HepG2 (cell line): Measurements from ENCODE around the gene CAPN8. TPM values are rescaled to one million over a fixed set of nuclear protein-coding genes. Genes with fewer than 3 reads are reported as not detected.

Source experiments
- ATAC-seq: fragments of 200-7000 bp; cut with Tn5 transposase; 3 replicates; pipeline ENCODE4 v1.9.1; 2020; ENCODE audit warnings: mild to moderate bottlenecking, moderate library complexity
- BruUV-seq: library from RNA; stranded (reverse); fragments of 400-500 nt; replicated peaks from 2 replicates; lab custom pipeline; 2021; lab: Mats Ljungman, UMichigan
- CTCF ChIA-PET: fragments of 300-600 bp; formaldehyde crosslinking; extraction: SDS; loops from one replicate; lab custom pipeline; 2021; ENCODE audit warnings: low total read pairs, inconsistent platforms, low intra/inter-chr PET ratio; lab: Yijun Ruan, JAX
- POLR2A ChIA-PET: fragments of 350-600 bp; sonication (Branson Sonifier 250); formaldehyde crosslinking; loops from one replicate; lab custom pipeline; 2020; ENCODE audit warnings: antibody characterized with exemption, inconsistent platforms; lab: Yijun Ruan, JAX
- DNase-seq: peaks from one replicate; pipeline ENCODE4 v3.0.0-alpha.2; 2015; ENCODE audit warnings: low spot score
- FAIRE-seq: peaks from 3 replicates; lab custom pipeline; 2011; peaks lifted over from hg19 to GRCh38; lab: Jason Lieb, UNC
- H2AFZ ChIP-seq: one replicate; pipeline ENCODE4 v1.6.1; 2011; ENCODE audit warnings: low read length, inconsistent platforms
- H3K27ac ChIP-seq: fragments of 300-600 bp; 3 replicates; pipeline ENCODE4 v1.8.0; 2011; ENCODE audit warnings: mixed run types, mild to moderate bottlenecking, mixed read lengths, low read length, inconsistent platforms; ENCODE audit not compliant: insufficient read depth; ENCODE audit errors: extremely low read length
- H3K27me3 ChIP-seq, 2 experiments: fragments of 200-600 bp in 1 of 2; 2 replicates in 1 of 2; 3 replicates in 1 of 2; pipeline versions ENCODE4 v1.6.0 to v1.8.0; 2011; ENCODE audit warnings: low read length in 2 of 2, mild to moderate bottlenecking in 2 of 2, moderate library complexity in 2 of 2, inconsistent platforms in 1 of 2; ENCODE audit not compliant: insufficient read depth in 2 of 2, control insufficient read depth in 1 of 2
- H3K36me3 ChIP-seq, 2 experiments: fragments of 200-600 bp in 1 of 2; replicated peaks in 1 of 2; 2 replicates in 1 of 2; 3 replicates in 1 of 2; pipeline versions ENCODE4 v1.5.1 to v1.8.0; 2011; ENCODE audit warnings: low read length in 2 of 2, inconsistent platforms in 1 of 2; ENCODE audit not compliant: insufficient read depth in 2 of 2, control insufficient read depth in 1 of 2
- H3K4me1 ChIP-seq: 2 replicates; pipeline ENCODE4 v1.5.1; 2012; ENCODE audit warnings: low read length, inconsistent platforms; ENCODE audit not compliant: insufficient read depth
- H3K4me2 ChIP-seq: 2 replicates; pipeline ENCODE4 v1.6.0; 2011; ENCODE audit warnings: low read depth, low read length, inconsistent platforms
- H3K4me3 ChIP-seq, 3 experiments: fragments of 200-600 bp in 1 of 3; sonication (generic), shearing (Covaris generic) in 1 of 3; replicated peaks in 1 of 3; 2 replicates each; pipeline ENCODE4 v1.5.1; 2011 to 2016; ENCODE audit warnings: low read length in 3 of 3, inconsistent platforms in 2 of 3, low read depth in 2 of 3, mild to moderate bottlenecking in 2 of 3, control low read depth in 1 of 3, mixed read lengths in 1 of 3; ENCODE audit not compliant: insufficient read depth in 1 of 3
- H3K79me2 ChIP-seq: one replicate; pipeline ENCODE4 v1.6.1; 2011; ENCODE audit warnings: low read length, inconsistent platforms; ENCODE audit not compliant: insufficient read depth
- H3K9ac ChIP-seq: 2 replicates; pipeline ENCODE4 v1.6.0; 2011; ENCODE audit warnings: mild to moderate bottlenecking, low read depth, low read length, inconsistent platforms; ENCODE audit not compliant: insufficient read depth
- H3K9me3 ChIP-seq: 2 replicates; pipeline ENCODE4 v1.5.1; 2012; ENCODE audit warnings: mild to moderate bottlenecking, low read length
- H4K20me1 ChIP-seq: 2 replicates; pipeline ENCODE4 v1.6.0; 2011; ENCODE audit warnings: inconsistent platforms, mild to moderate bottlenecking, low read length, moderate library complexity; ENCODE audit not compliant: insufficient read depth
- CBX5 ChIP-seq: sonication (generic); formaldehyde crosslinking; IDR thresholded peaks from 2 replicates; pipeline ENCODE4 v1.4.0; 2020; ENCODE audit warnings: missing genetic modification reagents, borderline replicate concordance
- GABPB1 ChIP-seq: IDR thresholded peaks from 2 replicates; pipeline ENCODE4 v1.6.1; 2016; ENCODE audit warnings: mild to moderate bottlenecking, missing genetic modification reagents, moderate library complexity, missing compliant biosample characterization
- GLI4 ChIP-seq: sonication (generic); formaldehyde crosslinking; IDR thresholded peaks from 2 replicates; pipeline ENCODE4 v1.5.1; 2020; ENCODE audit warnings: missing genetic modification reagents, mild to moderate bottlenecking, moderate library complexity, borderline replicate concordance
- PHF20 ChIP-seq: sonication (generic); formaldehyde crosslinking; IDR thresholded peaks from 2 replicates; pipeline ENCODE4 v1.5.0; 2020; ENCODE audit warnings: mild to moderate bottlenecking, missing genetic modification reagents
- PHF8 ChIP-seq: sonication (generic); formaldehyde crosslinking; IDR thresholded peaks from 2 replicates; pipeline ENCODE4 v1.5.0; 2020; ENCODE audit warnings: missing genetic modification reagents
- PTBP1 ChIP-seq: fragments of 200-400 bp; formaldehyde crosslinking; IDR thresholded peaks from 2 replicates; pipeline ENCODE4 v1.6.1; 2018; ENCODE audit warnings: low read length, low read depth; ENCODE audit not compliant: poor library complexity, severe bottlenecking
- SP1 ChIP-seq, 2 experiments: fragments of 450-650 bp in 1 of 2; sonication (generic) in 1 of 2; formaldehyde crosslinking in 1 of 2; IDR thresholded peaks; 2 replicates each; pipeline versions ENCODE4 v1.4.0 to v1.6.1; 2016 to 2020; ENCODE audit warnings: missing genetic modification reagents in 1 of 2
- TCF7L2 ChIP-seq: IDR thresholded peaks from 2 replicates; pipeline ENCODE4 v1.6.1; 2011; ENCODE audit warnings: mild to moderate bottlenecking, low read depth, low read length, moderate library complexity
- ZNF121 ChIP-seq: sonication (generic); formaldehyde crosslinking; IDR thresholded peaks from 2 replicates; pipeline ENCODE4 v1.5.0; 2020; ENCODE audit warnings: mild to moderate bottlenecking, missing genetic modification reagents
- ZNF232 ChIP-seq: sonication (generic); formaldehyde crosslinking; IDR thresholded peaks from 2 replicates; pipeline ENCODE4 v1.4.0; 2020; ENCODE audit warnings: missing genetic modification reagents, borderline replicate concordance
- ZNF296 ChIP-seq: sonication (generic); formaldehyde crosslinking; conservative IDR thresholded peaks from 2 replicates; pipeline ENCODE4 v1.5.0; 2020; ENCODE audit warnings: mild to moderate bottlenecking, missing genetic modification reagents
- ZNF326 ChIP-seq: sonication (generic); formaldehyde crosslinking; IDR thresholded peaks from 2 replicates; pipeline ENCODE4 v1.4.0; 2020; ENCODE audit warnings: missing genetic modification reagents, borderline replicate concordance
- ZNF34 ChIP-seq: sonication (generic); formaldehyde crosslinking; IDR thresholded peaks from 2 replicates; pipeline ENCODE4 v1.4.0; 2020; ENCODE audit warnings: mild to moderate bottlenecking, missing genetic modification reagents, borderline replicate concordance
- ZSCAN25 ChIP-seq: sonication (generic); formaldehyde crosslinking; IDR thresholded peaks from 2 replicates; pipeline ENCODE4 v1.8.0; 2022; ENCODE audit warnings: mild to moderate bottlenecking, missing genetic modification reagents
- WGBS: methylation state at CpG from one replicate; pipeline ENCODE4 v1.1.6; 2017; ENCODE audit warnings: low lambda C conversion rate; 5-methylcytosine and 5-hydroxymethylcytosine counted together
- in situ Hi-C: cut with HindIII; loops from 2 replicates; pipeline ENCODE4 v1.10.0; 2017; ENCODE audit warnings: low pct_unique_long_range_greater_than_20kb; ENCODE audit not compliant: extremely low pct_ligation_motif_present
- intact Hi-C: fragments of 100-400 bp; cut with micrococcal nuclease; formaldehyde crosslinking; loops from one replicate; pipeline ENCODE4 v1.10.0; 2022; ENCODE audit not compliant: unreplicated experiment
- polyA plus RNA-seq, 8 experiments: library from polyadenylated mRNA; depleted of rRNA in 3 of 8; stranded (reverse) in 7 of 8; unstranded in 1 of 8; fragments of >200 nt; fragmentation: Illumina TruSeq in 4 of 8; extraction: Trizol in 4 of 8; gene quantifications; 2 replicates each; pipeline versions ENCODE4 v1.2.1 to v1.2.3, GENCODE V29; 2011 to 2016; ENCODE audit warnings: low read depth in 4 of 8, missing spikeins in 1 of 8, mixed read lengths in 1 of 8; ENCODE audit not compliant: insufficient read depth in 1 of 8
- total RNA-seq, 5 experiments: library from RNA; depleted of rRNA; stranded (reverse); fragments of >200 nt; fragmentation: Illumina TruSeq; extraction: Trizol; gene quantifications; 2 replicates each; pipeline ENCODE4 v1.2.3, GENCODE V29; 2016; ENCODE audit warnings: low read depth in 1 of 5
- TF ChIP-seq, protein P1 (sequence below): sonication (generic); formaldehyde crosslinking; IDR thresholded peaks from 2 replicates; pipeline ENCODE4 v1.8.0; 2022; ENCODE audit warnings: mild to moderate bottlenecking, missing genetic modification reagents; ENCODE audit not compliant: insufficient replicate concordance
- TF ChIP-seq, protein P2 (sequence below): sonication (generic); formaldehyde crosslinking; conservative IDR thresholded peaks from 2 replicates; pipeline ENCODE4 v1.4.0; 2020; ENCODE audit warnings: missing genetic modification reagents

Gene CAPN8
- total and polyA plus RNA-seq, 2 of the 13 experiments (the other 11 are each of a cell fraction or from before 2014, with no cell fraction given) = 0.20 to 0.25 TPM

DNA sequence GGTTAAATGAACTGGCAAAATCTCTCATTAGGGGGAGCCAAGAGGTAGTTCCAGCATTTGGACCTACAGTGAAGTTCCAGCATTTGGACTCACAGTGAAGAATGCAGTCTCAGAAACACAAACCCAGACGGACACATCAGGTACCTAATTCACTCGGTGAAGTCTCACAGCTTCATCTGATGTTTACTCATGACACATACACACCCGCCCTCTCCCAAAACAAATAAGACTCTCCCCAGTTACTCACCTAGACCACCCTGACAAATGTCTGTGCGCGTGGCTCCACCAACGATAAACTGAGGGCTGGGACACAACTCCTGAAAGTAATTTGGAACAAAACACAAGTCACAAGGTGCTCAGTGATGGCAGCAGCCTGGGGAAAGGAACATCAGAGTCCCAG, 11.4 kb downstream of the CAPN8 start:
- Histone ChIP-seq H3K27me3 (no peaks in the 10 kb centered on the region), H4K20me1 (no peaks in the 10 kb centered on the region), H3K9me3 (no peaks in the 10 kb centered on the region), H3K9ac (no peak overlapping the region), H2AFZ (no peak overlapping the region), H3K4me1 (peaks cover 15% of the 10 kb centered on the region), H3K36me3 (no peaks in the 10 kb centered on the region), H3K79me2 (no peaks in the 10 kb centered on the region), H3K4me3 (no peak overlapping the region), H3K4me2 (no peak overlapping the region)
- in situ Hi-C loops (no loop called here), intact Hi-C loops (no loop called here)
- ChIA-PET POLR2A (interaction anchor here (0.7 kb wide), 1 partner anchor 192 kb away, joined by 3 read pairs; no protein-coding TSS in a partner anchor), CTCF (no interaction called here)
- no peak for FAIRE-seq
- no TSS peak for BruUV-seq
- TF ChIP-seq ZNF34 (CRISPR knock-in tag) (no peak), TCF7L2 (no peak), ZNF326 (no peak), ZSCAN25 (no peak), CBX5 (CRISPR knock-in tag) (no peak), PHF8 (CRISPR knock-in tag) (no peak), ZNF121 (CRISPR knock-in tag) (no peak), PTBP1 (no peak), SP1 (IDR thresholded peaks at IDR 0.05) (no peak), SP1 (CRISPR knock-in tag; IDR thresholded peaks at IDR 0.05) (no peak), ZNF232 (CRISPR knock-in tag) (no peak), GABPB1 (no peak), GLI4 (no peak), PHF20 (CRISPR knock-in tag) (no peak), ZNF296 (CRISPR knock-in tag) (no peak)
- TF ChIP-seq, protein P1, sequence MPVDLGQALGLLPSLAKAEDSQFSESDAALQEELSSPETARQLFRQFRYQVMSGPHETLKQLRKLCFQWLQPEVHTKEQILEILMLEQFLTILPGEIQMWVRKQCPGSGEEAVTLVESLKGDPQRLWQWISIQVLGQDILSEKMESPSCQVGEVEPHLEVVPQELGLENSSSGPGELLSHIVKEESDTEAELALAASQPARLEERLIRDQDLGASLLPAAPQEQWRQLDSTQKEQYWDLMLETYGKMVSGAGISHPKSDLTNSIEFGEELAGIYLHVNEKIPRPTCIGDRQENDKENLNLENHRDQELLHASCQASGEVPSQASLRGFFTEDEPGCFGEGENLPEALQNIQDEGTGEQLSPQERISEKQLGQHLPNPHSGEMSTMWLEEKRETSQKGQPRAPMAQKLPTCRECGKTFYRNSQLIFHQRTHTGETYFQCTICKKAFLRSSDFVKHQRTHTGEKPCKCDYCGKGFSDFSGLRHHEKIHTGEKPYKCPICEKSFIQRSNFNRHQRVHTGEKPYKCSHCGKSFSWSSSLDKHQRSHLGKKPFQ (CRISPR knock-in tag) = no peak
- TF ChIP-seq, protein P2, sequence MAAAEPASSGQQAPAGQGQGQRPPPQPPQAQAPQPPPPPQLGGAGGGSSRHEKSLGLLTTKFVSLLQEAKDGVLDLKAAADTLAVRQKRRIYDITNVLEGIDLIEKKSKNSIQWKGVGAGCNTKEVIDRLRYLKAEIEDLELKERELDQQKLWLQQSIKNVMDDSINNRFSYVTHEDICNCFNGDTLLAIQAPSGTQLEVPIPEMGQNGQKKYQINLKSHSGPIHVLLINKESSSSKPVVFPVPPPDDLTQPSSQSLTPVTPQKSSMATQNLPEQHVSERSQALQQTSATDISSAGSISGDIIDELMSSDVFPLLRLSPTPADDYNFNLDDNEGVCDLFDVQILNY = no peak
- TF ChIP-seq, all 625 proteins: peak for 0
- DNase-seq (peak; percentile 13), ATAC-seq (no peak)
- 0% methylated on average over 6 of the region's 6 CpGs for WGBS
- H3K27ac ChIP-seq = no peak overlapping the region
